ENCODE data around the gene NLGN2.
A peak's percentile ranks its signal among the peaks of the same experiment; 100 is the strongest.
"Not testable (repeated sequence)": the region's sequence is repeated elsewhere in the genome, so short reads cannot be mapped to it uniquely, and the experiment has no call there.

NLGN2 gene

DNA sequence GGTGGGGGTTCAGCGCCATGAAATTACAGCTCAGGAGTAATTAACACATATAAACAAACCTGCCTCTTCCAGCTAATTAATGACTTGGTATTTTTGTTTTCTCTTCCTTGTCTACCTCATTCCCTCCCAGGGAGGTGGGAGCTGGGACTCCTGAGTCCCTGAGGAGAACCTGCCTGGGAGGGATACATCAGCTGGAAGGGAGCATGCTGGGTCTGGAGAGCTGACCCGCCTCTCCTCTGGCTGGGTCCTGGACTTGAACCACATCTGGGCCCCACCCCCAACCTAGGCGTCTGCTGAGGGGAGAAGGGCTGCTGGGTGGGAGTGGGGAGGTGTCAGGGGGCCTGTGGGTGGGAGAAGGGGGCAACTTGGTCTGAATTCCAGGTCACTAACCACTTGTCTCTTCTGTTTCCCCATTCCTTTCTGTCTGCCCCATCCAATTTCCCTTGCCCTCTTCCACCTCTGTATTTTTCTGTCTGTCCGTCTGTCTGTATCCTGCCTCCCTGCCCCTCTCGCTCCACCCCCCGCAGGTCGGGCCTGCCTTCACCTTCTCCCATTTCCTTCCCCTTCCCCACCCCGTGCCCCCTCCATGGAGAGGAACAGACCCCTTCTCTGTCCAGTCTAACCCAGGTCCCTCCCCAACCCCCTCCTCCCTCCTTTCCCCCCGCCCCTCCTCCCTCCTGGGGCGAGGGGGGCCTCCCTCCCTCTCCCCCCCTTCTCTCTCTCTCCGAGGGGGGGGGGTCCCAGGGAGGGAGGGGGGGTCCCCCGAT is at the start of gene NLGN2:
Gene NLGN2 (plus strand): TSS at position 361 of the 767 bp plus-strand sequence. CDS start 411 bp downstream, outside the sequence.
- H3K36me3 ChIP-seq (ENCODE audit: control insufficient read depth, insufficient read depth, low read length): no peaks in the 10 kb centered on the region
- H3K9ac ChIP-seq (ENCODE audit: low read length): no peak within 1 kb of the TSS
- peaks cover 7% of the 10 kb centered on the region for H3K4me1 ChIP-seq (ENCODE audit: control insufficient read depth, insufficient read depth, low read length)
- peaks cover 23% of the 10 kb centered on the region for H3K27me3 ChIP-seq (ENCODE audit: control insufficient read depth, insufficient read depth, low read length)
- H3K9me3 ChIP-seq (ENCODE audit: control insufficient read depth, low read length): no peaks in the 10 kb centered on the region
- H3K4me3 ChIP-seq (ENCODE audit: low read length): no peak within 1 kb of the TSS

DNA sequence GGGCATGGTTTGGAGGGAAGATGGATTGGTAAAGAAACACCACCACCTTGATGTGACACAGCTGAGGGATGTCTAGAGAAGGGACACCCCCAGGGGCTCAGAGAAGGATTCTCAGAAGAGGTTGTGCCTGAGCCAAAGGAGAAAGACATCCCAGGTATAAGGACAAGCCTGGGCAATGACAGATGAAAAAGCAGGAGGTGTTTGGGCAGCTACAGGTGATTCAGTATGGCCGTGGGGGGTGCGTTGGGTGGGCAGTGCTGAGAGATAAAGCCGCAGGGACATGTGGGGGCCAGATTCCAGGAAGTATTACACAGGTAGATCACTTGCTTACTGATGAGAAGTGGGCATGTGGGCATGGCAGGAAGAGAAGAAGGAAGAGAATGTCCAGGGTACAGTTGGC is 45.7 kb upstream of the NLGN2 start:
- Histone ChIP-seq H3K27me3 (ENCODE audit: control insufficient read depth, insufficient read depth, low read length) (peaks cover 3% of the 10 kb centered on the region), H3K9me3 (ENCODE audit: control insufficient read depth, low read length) (no peaks in the 10 kb centered on the region), H3K9ac (ENCODE audit: low read length) (no peak overlapping the region), H3K4me3 (ENCODE audit: low read length) (no peak overlapping the region), H3K4me1 (ENCODE audit: control insufficient read depth, insufficient read depth, low read length) (no peaks in the 10 kb centered on the region), H3K36me3 (ENCODE audit: control insufficient read depth, insufficient read depth, low read length) (no peaks in the 10 kb centered on the region)

DNA sequence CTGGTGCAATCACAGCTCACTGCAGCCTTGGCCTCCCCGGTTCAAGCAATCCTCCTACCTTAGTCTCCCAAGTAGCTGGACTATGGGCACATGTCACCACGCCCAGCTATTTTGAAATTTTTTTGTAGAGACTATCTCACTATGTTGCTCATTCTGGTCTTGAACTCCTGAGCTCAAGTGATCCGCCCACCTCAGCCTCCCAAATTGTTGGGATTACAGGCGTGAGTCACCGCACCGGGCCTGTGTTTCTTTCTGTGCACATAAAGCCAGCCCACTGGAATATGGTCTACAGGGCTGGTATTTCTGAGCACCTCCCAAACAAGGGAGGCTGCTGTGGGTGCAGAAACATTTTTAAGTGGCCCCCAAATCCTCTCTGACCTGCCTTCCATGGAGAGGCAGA is 44.3 kb upstream of the NLGN2 start:
- no peaks in the 10 kb centered on the region for H3K9me3 ChIP-seq (ENCODE audit: control insufficient read depth, low read length)
- H3K4me1 ChIP-seq (ENCODE audit: control insufficient read depth, insufficient read depth, low read length): no peaks in the 10 kb centered on the region
- H3K4me3 ChIP-seq (ENCODE audit: low read length): no peak overlapping the region
- H3K9ac ChIP-seq (ENCODE audit: low read length): no peak overlapping the region
- no peaks in the 10 kb centered on the region for H3K36me3 ChIP-seq (ENCODE audit: control insufficient read depth, insufficient read depth, low read length)
- H3K27me3 ChIP-seq (ENCODE audit: control insufficient read depth, insufficient read depth, low read length): peaks cover 3% of the 10 kb centered on the region

DNA sequence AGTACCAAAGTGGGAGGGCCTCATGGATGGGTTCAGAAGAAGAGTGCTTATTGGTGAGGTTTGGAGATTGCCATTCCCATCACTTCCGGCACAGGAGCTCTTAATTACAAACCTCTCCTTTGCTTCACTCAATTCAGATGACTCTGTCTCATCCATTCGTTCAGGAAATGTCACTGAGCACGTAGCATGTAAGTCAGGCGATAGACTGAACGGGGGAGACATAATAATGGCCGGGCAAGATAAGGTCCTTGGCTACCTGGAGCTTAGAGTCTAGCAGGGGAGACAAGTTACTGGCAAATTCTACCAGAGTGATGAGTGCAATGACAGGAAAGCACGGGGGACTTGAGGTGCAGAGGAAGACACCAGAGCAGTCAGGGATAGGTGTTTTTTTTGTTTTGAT is 41.7 kb upstream of the NLGN2 start:
- not testable (repeated sequence) for H3K9ac ChIP-seq (ENCODE audit: low read length); H3K4me1 ChIP-seq (ENCODE audit: control insufficient read depth, insufficient read depth, low read length); H3K27me3 ChIP-seq (ENCODE audit: control insufficient read depth, insufficient read depth, low read length); H3K36me3 ChIP-seq (ENCODE audit: control insufficient read depth, insufficient read depth, low read length); H3K9me3 ChIP-seq (ENCODE audit: control insufficient read depth, low read length); H3K4me3 ChIP-seq (ENCODE audit: low read length)

DNA sequence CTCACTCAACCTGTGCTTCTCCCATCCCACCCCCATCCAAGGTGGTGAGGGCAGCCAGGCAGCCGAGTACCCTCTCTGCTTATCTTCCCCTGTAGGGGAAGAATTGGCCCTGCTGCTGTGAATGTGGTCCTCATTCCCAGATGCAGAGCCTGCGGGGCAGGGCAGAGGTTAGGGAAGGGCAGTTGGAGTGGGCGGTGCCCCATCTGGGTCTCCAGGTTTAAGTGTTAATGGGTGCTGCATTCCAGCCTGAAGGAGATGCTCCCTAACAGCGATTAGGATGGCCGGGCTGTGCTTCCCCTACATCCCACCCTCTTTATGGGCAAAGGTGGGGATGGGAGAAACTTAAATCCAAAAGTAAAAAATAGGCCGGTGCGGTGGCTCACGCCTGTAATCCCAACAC is 40.6 kb upstream of the NLGN2 start:
- no peak overlapping the region for H3K4me3 ChIP-seq (ENCODE audit: low read length)
- H3K4me1 ChIP-seq (ENCODE audit: control insufficient read depth, insufficient read depth, low read length): no peaks in the 10 kb centered on the region
- H3K9ac ChIP-seq (ENCODE audit: low read length): no peak overlapping the region
- peaks cover 7% of the 10 kb centered on the region for H3K27me3 ChIP-seq (ENCODE audit: control insufficient read depth, insufficient read depth, low read length)
- no peaks in the 10 kb centered on the region for H3K9me3 ChIP-seq (ENCODE audit: control insufficient read depth, low read length)
- H3K36me3 ChIP-seq (ENCODE audit: control insufficient read depth, insufficient read depth, low read length): no peaks in the 10 kb centered on the region

DNA sequence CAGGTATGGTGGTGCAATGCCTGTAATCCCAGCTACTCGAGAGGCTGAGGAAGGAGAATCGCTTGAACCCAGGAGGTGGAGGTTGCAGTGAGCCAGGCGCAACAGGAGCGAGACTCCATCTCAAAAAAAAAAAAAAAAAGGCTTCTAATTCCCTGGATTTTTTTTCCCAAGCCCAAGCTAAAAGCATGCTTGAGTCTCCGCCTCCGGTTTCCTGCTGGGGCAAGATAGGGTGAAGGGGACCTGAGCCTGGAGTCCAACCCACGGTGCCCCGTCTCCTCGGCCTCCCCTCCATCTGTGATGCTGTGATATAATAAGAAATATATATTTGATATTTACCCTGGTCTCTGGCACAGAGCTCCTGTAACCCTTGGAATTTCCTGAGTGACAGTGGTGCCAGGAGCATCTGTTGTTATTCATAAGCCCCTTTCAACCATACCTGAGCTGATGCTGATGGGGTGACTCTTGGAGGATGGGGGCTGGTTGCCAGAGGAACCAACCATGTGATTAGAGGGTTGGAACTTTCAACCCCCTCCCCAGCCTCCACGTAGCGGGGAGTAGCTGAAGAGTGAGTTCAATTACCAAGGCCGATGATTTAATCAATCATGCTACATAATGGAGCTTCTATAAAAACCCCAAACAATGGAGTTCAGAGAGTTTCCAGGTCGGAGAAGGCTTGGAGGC is 39.6 kb upstream of the NLGN2 start:
- Histone ChIP-seq H3K9ac (ENCODE audit: low read length) (no peak overlapping the region), H3K36me3 (ENCODE audit: control insufficient read depth, insufficient read depth, low read length) (no peaks in the 10 kb centered on the region), H3K4me3 (ENCODE audit: low read length) (no peak overlapping the region), H3K9me3 (ENCODE audit: control insufficient read depth, low read length) (no peaks in the 10 kb centered on the region), H3K4me1 (ENCODE audit: control insufficient read depth, insufficient read depth, low read length) (no peaks in the 10 kb centered on the region), H3K27me3 (ENCODE audit: control insufficient read depth, insufficient read depth, low read length) (peaks cover 6% of the 10 kb centered on the region)

DNA sequence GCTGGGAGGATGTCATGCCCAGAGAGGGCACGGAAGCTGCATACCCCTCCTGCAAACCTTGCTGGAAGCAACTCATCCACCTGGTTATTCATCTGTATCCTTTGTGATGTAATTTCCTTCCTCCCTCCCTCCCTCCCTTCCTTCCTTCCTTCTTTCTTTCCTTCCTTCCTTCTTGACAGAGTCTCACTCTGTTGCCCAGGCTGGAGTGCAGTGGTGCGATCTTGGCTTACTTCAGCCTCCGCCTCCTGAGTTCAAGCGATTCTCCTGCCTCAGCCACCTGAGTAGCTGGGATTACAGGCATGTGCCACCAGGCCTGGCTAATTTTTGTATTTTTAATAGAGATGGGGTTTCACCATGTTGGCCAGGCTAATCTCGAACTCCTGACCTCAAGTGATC is 39.0 kb upstream of the NLGN2 start:
- H3K27me3 ChIP-seq (ENCODE audit: control insufficient read depth, insufficient read depth, low read length); H3K4me3 ChIP-seq (ENCODE audit: low read length); H3K4me1 ChIP-seq (ENCODE audit: control insufficient read depth, insufficient read depth, low read length); H3K9me3 ChIP-seq (ENCODE audit: control insufficient read depth, low read length); H3K9ac ChIP-seq (ENCODE audit: low read length); H3K36me3 ChIP-seq (ENCODE audit: control insufficient read depth, insufficient read depth, low read length): not testable (repeated sequence)

DNA sequence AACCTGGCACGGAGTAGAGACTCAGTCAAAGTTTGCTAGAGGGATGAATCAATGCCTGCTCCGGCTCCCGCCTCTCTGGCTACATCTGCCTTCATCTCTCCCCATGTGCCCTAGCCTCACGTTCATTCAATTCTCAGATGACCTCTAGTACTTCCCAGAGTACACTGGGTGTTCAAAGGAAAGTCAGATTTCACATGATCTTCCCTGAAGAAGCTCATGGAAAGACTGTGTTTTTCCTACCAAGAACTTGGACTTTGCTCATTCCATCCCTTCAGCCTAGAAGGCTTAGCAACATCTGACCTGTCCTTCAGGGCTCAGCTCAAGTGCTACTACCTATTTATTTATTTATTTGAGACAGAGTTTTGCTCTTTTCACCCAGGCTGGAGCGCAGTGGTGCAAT is 37.8 kb upstream of the NLGN2 start:
- peaks cover 6% of the 10 kb centered on the region for H3K27me3 ChIP-seq (ENCODE audit: control insufficient read depth, insufficient read depth, low read length)
- H3K4me1 ChIP-seq (ENCODE audit: control insufficient read depth, insufficient read depth, low read length): no peaks in the 10 kb centered on the region
- H3K4me3 ChIP-seq (ENCODE audit: low read length): no peak overlapping the region
- H3K36me3 ChIP-seq (ENCODE audit: control insufficient read depth, insufficient read depth, low read length): no peaks in the 10 kb centered on the region
- no peak overlapping the region for H3K9ac ChIP-seq (ENCODE audit: low read length)
- no peaks in the 10 kb centered on the region for H3K9me3 ChIP-seq (ENCODE audit: control insufficient read depth, low read length)

DNA sequence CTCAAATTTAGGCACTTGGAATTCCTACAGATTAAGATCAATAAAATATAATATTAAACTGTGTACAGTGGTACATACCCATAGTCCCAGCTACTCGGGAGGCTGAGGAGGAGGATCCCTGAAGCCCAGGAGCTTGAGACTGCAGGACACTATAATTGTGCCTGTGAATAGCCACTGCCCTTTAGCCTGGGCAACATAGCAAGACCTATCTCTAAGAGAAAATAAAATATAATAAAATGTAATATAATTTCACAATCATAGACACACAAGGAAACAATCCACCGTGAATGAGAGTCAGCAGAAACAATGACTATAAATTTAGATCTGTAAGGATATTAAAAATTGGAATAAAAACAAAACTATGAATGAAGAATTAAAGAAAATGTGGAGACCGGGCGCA is 36.8 kb upstream of the NLGN2 start:
- Histone ChIP-seq H3K4me3 (ENCODE audit: low read length) (no peak overlapping the region), H3K9ac (ENCODE audit: low read length) (no peak overlapping the region), H3K36me3 (ENCODE audit: control insufficient read depth, insufficient read depth, low read length) (no peaks in the 10 kb centered on the region), H3K4me1 (ENCODE audit: control insufficient read depth, insufficient read depth, low read length) (no peaks in the 10 kb centered on the region), H3K9me3 (ENCODE audit: control insufficient read depth, low read length) (no peaks in the 10 kb centered on the region), H3K27me3 (ENCODE audit: control insufficient read depth, insufficient read depth, low read length) (peaks cover 6% of the 10 kb centered on the region)

DNA sequence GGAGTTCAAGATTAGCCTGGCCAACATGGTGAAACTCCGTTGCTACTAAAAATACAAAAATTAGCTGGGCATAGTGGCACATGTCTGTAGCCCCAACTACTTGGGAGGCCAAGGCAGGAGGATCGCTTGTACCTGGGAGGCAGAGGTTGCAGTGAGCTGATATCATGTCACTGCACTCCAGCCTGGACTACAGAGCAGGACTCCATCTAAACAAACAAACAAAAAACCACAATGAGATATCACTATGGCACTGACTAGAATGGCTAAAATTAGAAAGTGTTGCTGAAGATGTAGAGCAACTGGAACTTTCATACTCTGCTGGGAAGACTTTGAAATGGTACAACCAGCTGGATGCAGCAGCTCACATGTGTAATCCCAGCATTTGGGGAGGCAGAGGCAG is 33.3 kb upstream of the NLGN2 start:
- Histone ChIP-seq H3K36me3 (ENCODE audit: control insufficient read depth, insufficient read depth, low read length) (no peaks in the 10 kb centered on the region), H3K9ac (ENCODE audit: low read length) (no peak overlapping the region), H3K4me3 (ENCODE audit: low read length) (no peak overlapping the region), H3K4me1 (ENCODE audit: control insufficient read depth, insufficient read depth, low read length) (no peaks in the 10 kb centered on the region), H3K27me3 (ENCODE audit: control insufficient read depth, insufficient read depth, low read length) (peaks cover 5% of the 10 kb centered on the region), H3K9me3 (ENCODE audit: control insufficient read depth, low read length) (no peaks in the 10 kb centered on the region)

DNA sequence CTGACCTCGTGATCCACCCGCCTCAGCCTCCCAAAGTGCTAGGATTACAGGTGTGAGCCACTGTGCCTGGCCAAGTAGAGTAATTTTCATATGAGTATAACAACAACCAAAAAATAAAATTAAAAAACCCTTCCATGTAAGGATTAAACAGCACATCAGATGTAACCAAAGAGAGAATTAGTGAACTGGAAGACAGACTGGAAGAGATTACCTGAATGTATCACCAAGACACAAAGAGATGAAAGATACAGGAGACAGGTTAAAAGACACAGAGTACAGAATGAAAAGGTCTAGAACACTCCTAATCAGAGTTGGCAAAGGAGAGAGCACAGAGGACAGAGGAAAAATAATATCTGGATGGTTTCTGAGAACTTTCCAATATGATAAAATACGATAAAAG is 28.5 kb upstream of the NLGN2 start:
- no peaks in the 10 kb centered on the region for H3K27me3 ChIP-seq (ENCODE audit: control insufficient read depth, insufficient read depth, low read length)
- H3K4me1 ChIP-seq (ENCODE audit: control insufficient read depth, insufficient read depth, low read length): peaks cover 10% of the 10 kb centered on the region
- H3K9ac ChIP-seq (ENCODE audit: low read length): no peak overlapping the region
- no peaks in the 10 kb centered on the region for H3K9me3 ChIP-seq (ENCODE audit: control insufficient read depth, low read length)
- H3K4me3 ChIP-seq (ENCODE audit: low read length): no peak overlapping the region
- H3K36me3 ChIP-seq (ENCODE audit: control insufficient read depth, insufficient read depth, low read length): no peaks in the 10 kb centered on the region

DNA sequence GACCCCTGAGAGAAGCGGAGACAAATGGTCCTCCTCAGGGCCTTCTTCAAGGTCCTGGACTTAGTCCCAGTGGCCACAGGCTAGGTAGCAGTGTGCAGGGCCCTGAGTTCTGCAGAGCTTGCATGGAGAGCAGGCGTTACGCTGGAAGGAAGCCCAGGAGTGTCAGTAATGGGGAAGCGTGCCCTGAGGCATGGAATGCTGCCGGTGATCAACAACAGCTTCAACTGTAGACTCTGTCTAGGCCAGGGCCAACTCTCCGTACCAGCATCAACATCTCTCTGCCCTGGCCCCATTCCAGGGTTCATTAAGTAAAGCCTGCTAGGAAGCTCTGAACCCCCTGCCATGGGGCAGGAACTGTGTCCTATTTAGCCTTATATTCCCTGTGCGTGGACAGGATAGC is 27.3 kb upstream of the NLGN2 start:
- H3K9ac ChIP-seq (ENCODE audit: low read length): peak overlapping the region; percentile 81
- H3K4me1 ChIP-seq (ENCODE audit: control insufficient read depth, insufficient read depth, low read length): peaks cover 10% of the 10 kb centered on the region

More for the DNA sequence above, 27.3 kb upstream of the NLGN2 start:
- Histone ChIP-seq H3K36me3 (ENCODE audit: control insufficient read depth, insufficient read depth, low read length) (peaks cover 6% of the 10 kb centered on the region), H3K27me3 (ENCODE audit: control insufficient read depth, insufficient read depth, low read length) (no peaks in the 10 kb centered on the region), H3K9me3 (ENCODE audit: control insufficient read depth, low read length) (no peaks in the 10 kb centered on the region), H3K4me3 (ENCODE audit: low read length) (peak overlapping the region; percentile 52)
